Adipocyte (in vitro differentiated cells): ENCODE data around the gene FUT2.
"Not testable (repeated sequence)": the region's sequence is repeated elsewhere in the genome, so short reads cannot be mapped to it uniquely, and the experiment has no call there.

Source experiments
- DNase-seq: peaks from one replicate; pipeline ENCODE4 v3.0.0-alpha.2; 2015; ENCODE audit warnings: low read depth
- H3K27me3 ChIP-seq: replicated peaks from 2 replicates; pipeline ENCODE4 v1.7.0; 2013; ENCODE audit warnings: mild to moderate bottlenecking, low read length, moderate library complexity; ENCODE audit not compliant: control insufficient read depth, insufficient read depth
- H3K36me3 ChIP-seq: 2 replicates; pipeline ENCODE4 v1.7.0; 2013; ENCODE audit warnings: low read length, mild to moderate bottlenecking, moderate library complexity; ENCODE audit not compliant: control insufficient read depth, insufficient read depth, severe bottlenecking
- H3K4me1 ChIP-seq: 2 replicates; pipeline ENCODE4 v1.7.0; 2013; ENCODE audit warnings: mild to moderate bottlenecking, low read length, moderate library complexity; ENCODE audit not compliant: control insufficient read depth, insufficient read depth
- H3K4me3 ChIP-seq: 2 replicates; pipeline ENCODE4 v1.7.0; 2013; ENCODE audit warnings: mild to moderate bottlenecking, low read length, moderate library complexity
- H3K9ac ChIP-seq: 2 replicates; pipeline ENCODE4 v1.7.0; 2013; ENCODE audit warnings: mild to moderate bottlenecking, low read length, moderate library complexity
- H3K9me3 ChIP-seq: 2 replicates; pipeline ENCODE4 v1.7.0; 2013; ENCODE audit warnings: mild to moderate bottlenecking, low read length, moderate library complexity; ENCODE audit not compliant: control insufficient read depth

Gene FUT2

DNA sequence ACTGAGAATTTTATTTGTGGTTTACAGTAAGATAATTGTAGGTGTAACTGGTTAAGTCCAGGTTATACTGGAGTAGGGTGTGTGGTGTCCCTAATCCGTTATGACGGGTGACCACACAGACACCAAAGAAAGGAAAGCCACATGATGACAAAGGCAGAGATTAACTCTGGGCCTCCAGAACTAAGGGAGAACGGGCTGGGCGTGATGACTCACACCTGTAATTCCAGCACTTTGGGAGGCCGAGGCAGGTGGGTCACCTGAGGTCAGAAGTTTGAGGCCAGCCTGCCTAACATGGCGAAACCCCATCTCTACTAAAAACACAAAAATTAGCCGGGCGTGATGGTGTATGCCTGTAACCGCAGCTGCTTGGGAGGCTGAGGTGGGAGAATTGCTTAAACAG is 10.2 kb upstream of the FUT2 start:
- no peak for DNase-seq
- Histone ChIP-seq H3K36me3 (no peaks in the 10 kb centered on the region), H3K9me3 (no peaks in the 10 kb centered on the region), H3K4me1 (no peaks in the 10 kb centered on the region), H3K4me3 (no peak overlapping the region), H3K9ac (no peak overlapping the region), H3K27me3 (no peaks in the 10 kb centered on the region)

DNA sequence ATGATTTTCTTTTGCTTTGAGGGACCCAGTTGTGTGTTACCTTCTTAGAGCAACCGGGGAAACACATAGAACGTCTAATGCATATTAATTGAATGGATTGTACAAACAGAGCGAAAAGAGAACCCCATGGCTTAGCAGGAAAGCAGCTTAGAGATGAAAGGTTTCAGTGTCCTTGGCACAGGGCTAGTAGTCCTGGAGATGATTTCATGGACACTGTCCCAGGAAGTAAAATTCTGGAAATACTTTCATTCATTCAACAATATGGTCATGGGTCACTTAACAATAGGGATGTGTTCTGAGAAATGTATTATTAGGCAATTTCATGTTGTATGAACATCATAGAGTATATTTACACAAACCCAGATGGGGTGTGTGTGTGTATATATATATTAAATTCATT is 9.7 kb upstream of the FUT2 start:
- no peak for DNase-seq
- Histone ChIP-seq H3K4me3 (no peak overlapping the region), H3K9me3 (no peaks in the 10 kb centered on the region), H3K27me3 (no peaks in the 10 kb centered on the region), H3K36me3 (no peaks in the 10 kb centered on the region), H3K4me1 (no peaks in the 10 kb centered on the region), H3K9ac (no peak overlapping the region)

DNA sequence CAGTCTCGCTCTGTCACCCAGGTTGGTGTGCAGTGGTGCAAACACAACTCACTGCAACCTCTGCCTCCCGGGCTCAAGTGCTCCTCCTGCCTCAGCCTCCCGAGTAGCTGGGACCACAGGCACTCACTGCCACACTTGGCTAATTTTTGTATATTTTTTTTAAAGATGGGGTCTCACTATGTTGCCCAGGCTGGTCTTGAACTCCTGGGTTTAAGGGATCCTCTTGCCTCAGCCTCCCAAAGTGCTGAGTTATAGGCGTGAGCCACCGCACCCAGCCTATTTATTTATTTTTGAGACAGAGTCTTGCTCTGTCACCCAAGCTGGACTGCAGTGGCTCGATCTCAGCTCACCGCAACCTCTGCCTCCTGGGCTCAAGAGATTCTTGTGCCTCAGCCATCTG is 9.1 kb upstream of the FUT2 start:
- DNase-seq, H3K9ac ChIP-seq, H3K36me3 ChIP-seq, H3K4me3 ChIP-seq, H3K4me1 ChIP-seq, H3K27me3 ChIP-seq, H3K9me3 ChIP-seq: not testable (repeated sequence)

DNA sequence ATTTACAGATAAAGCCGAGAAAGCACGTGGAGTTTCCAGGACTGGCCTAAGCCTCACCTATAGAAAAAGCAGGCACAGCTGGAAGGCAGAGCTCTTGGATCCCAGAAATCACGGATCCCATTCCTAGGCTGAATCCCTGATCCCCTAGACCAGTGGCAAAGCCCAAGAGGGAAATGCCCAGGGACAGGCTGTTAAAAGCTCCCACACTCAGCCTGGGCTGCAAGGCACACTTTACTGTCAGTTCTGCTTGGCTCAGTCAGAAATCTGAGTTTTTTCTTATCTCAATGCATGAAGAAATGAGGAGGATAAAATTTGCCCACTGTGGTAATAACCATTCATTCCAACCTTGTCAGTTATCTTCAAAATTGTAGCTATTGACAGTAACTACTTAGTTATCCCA is 8.0 kb upstream of the FUT2 start:
- no peak overlapping the region for H3K4me3 ChIP-seq
- no peaks in the 10 kb centered on the region for H3K27me3 ChIP-seq
- H3K4me1 ChIP-seq = no peaks in the 10 kb centered on the region
- H3K9me3 ChIP-seq = no peaks in the 10 kb centered on the region
- DNase-seq = no peak
- H3K9ac ChIP-seq = no peak overlapping the region
- no peaks in the 10 kb centered on the region for H3K36me3 ChIP-seq

DNA sequence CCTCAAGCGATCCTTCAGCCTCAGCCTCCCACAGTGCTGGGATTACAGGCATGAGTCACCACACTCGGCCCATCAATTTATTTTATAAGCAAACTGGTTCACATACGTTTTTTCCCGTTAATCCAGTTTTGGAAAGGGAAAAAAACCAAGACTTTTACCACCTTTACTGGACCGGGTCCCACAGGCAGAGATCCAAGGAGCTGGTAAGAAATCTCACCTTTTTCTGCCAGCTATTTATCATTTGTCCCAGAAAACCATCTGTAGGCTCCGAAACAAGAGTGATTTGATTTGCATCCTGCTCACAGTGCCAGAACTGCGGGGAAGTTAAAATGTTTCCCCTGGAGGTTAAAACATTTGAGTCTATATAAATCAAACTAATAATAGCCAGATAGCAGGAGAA is 6.3 kb upstream of the FUT2 start:
- H3K9ac ChIP-seq = no peak overlapping the region
- no peaks in the 10 kb centered on the region for H3K9me3 ChIP-seq
- no peak for DNase-seq
- no peaks in the 10 kb centered on the region for H3K27me3 ChIP-seq
- no peak overlapping the region for H3K4me3 ChIP-seq
- no peaks in the 10 kb centered on the region for H3K4me1 ChIP-seq
- H3K36me3 ChIP-seq = no peaks in the 10 kb centered on the region

DNA sequence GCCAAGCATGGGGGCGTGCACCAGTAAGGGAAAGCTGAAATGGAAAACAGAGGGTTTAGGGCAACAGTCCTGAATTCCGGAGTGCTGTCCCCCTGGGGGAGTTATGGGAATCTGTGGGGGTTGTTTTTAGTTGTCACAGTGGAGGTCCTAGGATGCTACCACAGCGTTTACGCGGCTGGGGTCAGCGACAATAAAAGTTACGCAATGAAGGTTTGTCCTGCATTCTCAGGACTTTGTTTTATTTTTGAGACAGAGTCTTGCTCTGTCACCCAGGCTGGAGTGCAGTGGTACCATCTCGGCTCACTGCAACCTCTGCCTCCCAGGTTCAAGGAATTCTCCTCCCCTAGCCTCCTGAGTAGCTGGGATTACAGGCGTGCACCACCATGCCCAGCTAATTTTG is 2.1 kb upstream of the FUT2 start:
- not testable (repeated sequence) for H3K4me1 ChIP-seq, H3K4me3 ChIP-seq, H3K36me3 ChIP-seq, DNase-seq, H3K9me3 ChIP-seq, H3K9ac ChIP-seq
- peaks cover 12% of the 10 kb centered on the region for H3K27me3 ChIP-seq

DNA sequence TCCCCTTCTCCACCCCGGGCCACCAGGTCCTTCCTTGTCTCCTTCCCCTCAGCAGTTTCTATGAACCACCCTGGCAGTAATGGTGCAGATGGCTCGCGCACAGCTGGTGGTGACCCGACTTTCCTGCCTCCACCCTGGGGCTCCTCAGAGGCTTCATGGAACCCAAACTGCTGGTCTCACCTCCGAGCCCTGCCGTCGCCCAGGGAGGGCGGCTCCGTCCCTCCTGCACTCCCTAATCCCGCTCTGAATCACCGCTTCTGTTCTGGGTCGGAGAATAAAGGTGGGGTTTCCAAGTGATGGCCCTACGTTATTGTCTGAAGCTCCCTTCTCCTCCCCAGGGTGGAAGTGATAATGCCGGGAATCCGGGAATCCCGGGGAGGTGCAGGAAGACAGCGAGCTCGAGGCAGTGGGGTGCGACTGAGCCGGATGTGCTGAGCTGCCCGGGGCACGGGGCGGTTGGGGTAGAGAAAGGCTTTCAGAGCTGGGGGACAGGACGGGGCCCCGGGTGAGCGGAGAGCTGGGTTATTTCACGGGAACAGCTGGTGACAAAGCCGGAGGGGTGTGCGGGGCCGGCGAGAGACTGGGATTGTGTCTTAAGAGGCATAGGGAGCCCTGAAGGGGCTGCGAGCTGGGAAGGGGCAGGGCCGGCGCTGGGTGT is 711 bp downstream of the FUT2 start:
- Histone ChIP-seq H3K4me1 (peaks cover 9% of the 10 kb centered on the region), H3K9me3 (no peaks in the 10 kb centered on the region), H3K27me3 (peaks cover 12% of the 10 kb centered on the region), H3K4me3 (peak overlapping the region; percentile 56), H3K36me3 (no peaks in the 10 kb centered on the region), H3K9ac (no peak overlapping the region)
- DNase-seq = peak; percentile 22

DNA sequence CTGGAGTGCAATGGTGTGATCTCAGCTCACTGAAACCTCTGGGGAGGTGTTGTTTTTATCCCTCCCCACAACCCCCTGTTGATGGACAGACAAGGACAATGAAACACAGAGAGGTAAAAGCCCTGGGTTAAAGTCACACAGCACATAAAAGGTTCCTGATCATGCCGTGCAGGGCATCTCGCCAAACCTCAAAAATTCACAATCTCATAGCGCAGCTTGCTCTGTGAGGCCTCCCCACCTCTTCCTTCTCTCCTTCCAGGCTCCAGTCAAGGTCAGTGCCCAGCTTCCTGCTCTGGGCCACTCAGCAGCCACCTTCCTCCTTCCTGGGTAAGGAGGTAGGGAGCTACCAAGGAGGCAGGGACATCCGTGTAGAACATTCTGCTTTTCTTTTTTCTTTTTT is 2.3 kb downstream of the FUT2 start:
- no peak overlapping the region for H3K4me3 ChIP-seq
- H3K27me3 ChIP-seq = peaks cover 12% of the 10 kb centered on the region
- H3K9ac ChIP-seq = no peak overlapping the region
- H3K9me3 ChIP-seq = no peaks in the 10 kb centered on the region
- peak; percentile 53 for DNase-seq
- H3K36me3 ChIP-seq = no peaks in the 10 kb centered on the region
- H3K4me1 ChIP-seq = peaks cover 9% of the 10 kb centered on the region

DNA sequence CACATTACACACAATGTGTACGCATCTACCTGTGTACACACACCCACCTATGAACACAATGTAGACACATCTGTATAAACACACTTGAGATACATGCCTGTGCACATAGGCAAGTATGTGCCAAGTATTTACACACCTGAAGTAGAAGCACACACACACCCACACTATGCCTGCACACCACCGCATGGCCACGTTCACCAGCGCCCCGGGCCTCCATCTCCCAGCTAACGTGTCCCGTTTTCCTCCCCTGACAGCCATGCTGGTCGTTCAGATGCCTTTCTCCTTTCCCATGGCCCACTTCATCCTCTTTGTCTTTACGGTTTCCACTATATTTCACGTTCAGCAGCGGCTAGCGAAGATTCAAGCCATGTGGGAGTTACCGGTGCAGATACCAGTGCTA is 6.9 kb downstream of the FUT2 start:
- no peaks in the 10 kb centered on the region for H3K27me3 ChIP-seq
- H3K4me3 ChIP-seq = no peak overlapping the region
- peaks cover 5% of the 10 kb centered on the region for H3K4me1 ChIP-seq
- H3K36me3 ChIP-seq = no peaks in the 10 kb centered on the region
- no peak for DNase-seq
- H3K9ac ChIP-seq = no peak overlapping the region
- no peaks in the 10 kb centered on the region for H3K9me3 ChIP-seq

DNA sequence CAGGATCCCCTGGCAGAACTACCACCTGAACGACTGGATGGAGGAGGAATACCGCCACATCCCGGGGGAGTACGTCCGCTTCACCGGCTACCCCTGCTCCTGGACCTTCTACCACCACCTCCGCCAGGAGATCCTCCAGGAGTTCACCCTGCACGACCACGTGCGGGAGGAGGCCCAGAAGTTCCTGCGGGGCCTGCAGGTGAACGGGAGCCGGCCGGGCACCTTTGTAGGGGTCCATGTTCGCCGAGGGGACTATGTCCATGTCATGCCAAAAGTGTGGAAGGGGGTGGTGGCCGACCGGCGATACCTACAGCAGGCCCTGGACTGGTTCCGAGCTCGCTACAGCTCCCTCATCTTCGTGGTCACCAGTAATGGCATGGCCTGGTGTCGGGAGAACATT is 7.5 kb downstream of the FUT2 start:
- no peak for DNase-seq
- Histone ChIP-seq H3K27me3 (no peaks in the 10 kb centered on the region), H3K9ac (no peak overlapping the region), H3K9me3 (no peaks in the 10 kb centered on the region), H3K4me3 (no peak overlapping the region), H3K4me1 (peaks cover 5% of the 10 kb centered on the region), H3K36me3 (no peaks in the 10 kb centered on the region)

DNA sequence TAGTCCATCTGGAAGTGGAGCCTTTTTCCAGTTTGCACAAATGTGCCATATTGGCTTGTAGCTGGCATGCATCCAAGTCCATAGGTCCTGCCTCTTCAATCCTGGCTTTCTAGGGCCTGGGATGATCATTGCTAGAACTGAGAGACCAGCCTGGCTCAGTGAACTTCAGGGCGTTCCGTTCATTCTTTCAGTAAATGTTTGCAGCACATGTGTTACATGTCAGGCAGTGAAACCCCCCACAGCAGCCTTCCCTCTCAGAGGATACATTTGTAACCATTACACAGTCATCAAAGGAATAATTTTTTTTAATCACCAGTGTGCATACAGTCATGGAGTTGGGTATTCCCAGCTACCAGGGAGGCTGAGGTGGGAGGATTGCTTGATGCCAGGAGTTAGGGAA is 9.7 kb downstream of the FUT2 start:
- Histone ChIP-seq H3K4me1 (no peaks in the 10 kb centered on the region), H3K27me3 (no peaks in the 10 kb centered on the region), H3K9ac (no peak overlapping the region)

DNA sequence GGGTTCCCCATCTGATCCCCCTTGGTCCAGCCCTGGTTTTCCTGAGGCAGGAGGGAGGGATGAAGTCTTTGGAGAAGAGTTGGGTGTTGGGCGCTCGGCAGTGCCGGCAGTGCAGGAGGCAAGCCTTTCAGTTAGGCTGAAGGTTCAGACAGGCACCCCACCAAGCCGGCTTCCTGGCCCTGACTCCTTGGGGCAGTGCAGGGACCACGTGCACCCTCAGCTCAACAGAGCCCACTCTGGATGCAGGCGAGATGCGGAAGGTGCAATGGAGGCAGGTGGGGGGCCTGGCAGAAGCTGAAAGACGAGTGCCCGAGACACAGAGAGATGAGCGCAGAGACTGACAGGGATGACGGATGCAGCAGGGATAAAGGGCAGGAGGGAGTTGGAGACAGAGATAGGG is 12.7 kb downstream of the FUT2 start:
- Histone ChIP-seq H3K27me3 (no peaks in the 10 kb centered on the region), H3K9me3 (peaks cover 4% of the 10 kb centered on the region), H3K4me1 (peaks cover 4% of the 10 kb centered on the region), H3K9ac (no peak overlapping the region), H3K36me3 (no peaks in the 10 kb centered on the region), H3K4me3 (no peak overlapping the region)
- DNase-seq = no peak

More for the DNA sequence above, 9.7 kb downstream of the FUT2 start:
- Histone ChIP-seq H3K36me3 (no peaks in the 10 kb centered on the region), H3K9me3 (no peaks in the 10 kb centered on the region), H3K4me3 (no peak overlapping the region)
- DNase-seq = no peak
